Posterior vena cava (tissue), 2 donors: ENCODE measurements around the gene OR2W3. TPM values are rescaled to one million over a fixed set of nuclear protein-coding genes. Genes with fewer than 3 reads are reported as not detected.

Experiments
- DNase-seq: peaks from one replicate; pipeline ENCODE4 v3.0.0-alpha.2; 2020; ENCODE audit warnings: low spot score
- intact Hi-C, 2 donors: fragments of 100-400 bp; cut with DNase I; formaldehyde crosslinking; loops; one replicate each; pipeline versions ENCODE4 v1.14.1 to v1.14.2; 2022 to 2023
- long read RNA-seq, 2 donors: library from polyadenylated mRNA; unstranded; transcript quantifications; one replicate each; pipeline ENCODE4 v2.0.0, GENCODE V29; 2020 to 2021
- total RNA-seq, 2 donors: library from RNA; stranded (reverse); fragmentation: NEBNext Ultra II Directional; extraction: Animal tissue kit (Norgen Biotek cat#: 25700); gene quantifications; one replicate each; pipeline ENCODE4 v1.2.1, GENCODE V29; 2021
- donor health status: DM: yes; HTN: yes; CAD: no.
- donor health status: DM: yes; HTN: yes; CAD: no.

The OR2W3 gene
- total RNA-seq = 1 to 10 TPM in 1 of 2 donors, under 1 TPM in 1; 0.33 to 1.9 TPM
- long read RNA-seq, donor 1 = 0 reads
- long read RNA-seq, donor 2 = 0 reads

- intact Hi-C loops = no loop called here
- DNase-seq = no peak
Observed at GRCh38 chr1:247895163-247895637, at the start of gene OR2W3. Gene OR2W3, plus strand, starts transcription at chr1:247895587. Its CDS starts 0 bp downstream, at chr1:247895587.

DNA sequence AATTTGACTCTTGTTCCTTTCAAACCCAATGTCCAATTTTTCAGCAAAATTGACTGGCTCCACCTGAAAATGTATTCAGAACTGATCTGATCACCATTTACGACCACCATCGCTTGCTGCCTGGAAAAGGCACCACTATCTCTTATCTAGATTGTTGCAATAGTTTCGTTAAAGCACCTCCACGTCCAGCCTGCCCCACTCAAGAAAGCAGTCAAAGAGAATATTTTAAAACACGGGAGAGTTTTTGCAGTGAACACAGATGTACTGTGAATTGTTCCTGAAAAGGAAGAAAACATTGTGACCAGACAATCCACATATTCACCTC is 49.7 kb upstream of the OR2W3 start:
- intact Hi-C loops = no loop called here
- no peak for DNase-seq

DNA sequence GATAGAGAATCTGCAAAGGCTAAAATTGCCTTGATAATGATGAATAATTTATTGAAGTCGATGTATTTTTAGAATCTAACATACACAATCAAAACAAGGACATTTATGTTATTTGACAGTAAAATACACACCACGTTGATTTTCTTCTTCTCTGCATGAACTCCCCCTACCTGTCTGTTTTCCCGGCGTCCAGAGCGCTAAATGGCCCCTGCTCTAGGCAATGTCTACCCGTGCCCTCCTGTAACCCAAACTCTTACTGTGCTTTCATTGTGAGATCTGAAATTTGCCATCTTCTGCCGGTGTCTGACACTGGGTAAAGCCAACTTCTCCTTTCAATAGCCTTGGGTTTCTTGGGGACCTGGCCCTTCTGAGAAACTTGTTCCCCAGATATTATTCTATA is 47.0 kb upstream of the OR2W3 start:
- intact Hi-C loops = no loop called here

DNA sequence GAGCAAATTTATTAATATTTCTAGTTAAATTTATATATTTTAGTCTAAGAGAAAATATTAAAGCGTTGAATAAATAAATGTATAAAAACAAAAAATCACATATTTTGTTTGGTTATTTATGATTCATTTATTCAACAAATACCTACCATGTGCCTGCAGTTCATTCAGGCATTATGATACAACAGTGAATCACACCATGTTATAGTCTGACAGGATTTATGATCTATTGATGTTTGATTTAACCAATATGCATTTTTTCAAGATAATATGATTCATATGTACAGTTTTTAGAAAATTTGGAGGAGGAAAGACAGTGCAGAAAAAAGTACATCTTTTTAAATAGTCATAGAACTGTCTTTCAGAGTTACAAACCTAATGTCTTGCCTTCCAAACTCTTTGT is 45.8 kb upstream of the OR2W3 start:
- DNase-seq = no peak
- intact Hi-C loops = no loop called here

More for the DNA sequence above, 47.0 kb upstream of the OR2W3 start:
- DNase-seq = no peak

GRCh38 chr1:247854899-247855545 is 40.4 kb upstream of the OR2W3 start:
- DNase-seq = no peak
- intact Hi-C loops = no loop called here

GRCh38 chr1:247855911-247856310 is 39.5 kb upstream of the OR2W3 start:
- no peak for DNase-seq
- intact Hi-C loops = no loop called here

DNA sequence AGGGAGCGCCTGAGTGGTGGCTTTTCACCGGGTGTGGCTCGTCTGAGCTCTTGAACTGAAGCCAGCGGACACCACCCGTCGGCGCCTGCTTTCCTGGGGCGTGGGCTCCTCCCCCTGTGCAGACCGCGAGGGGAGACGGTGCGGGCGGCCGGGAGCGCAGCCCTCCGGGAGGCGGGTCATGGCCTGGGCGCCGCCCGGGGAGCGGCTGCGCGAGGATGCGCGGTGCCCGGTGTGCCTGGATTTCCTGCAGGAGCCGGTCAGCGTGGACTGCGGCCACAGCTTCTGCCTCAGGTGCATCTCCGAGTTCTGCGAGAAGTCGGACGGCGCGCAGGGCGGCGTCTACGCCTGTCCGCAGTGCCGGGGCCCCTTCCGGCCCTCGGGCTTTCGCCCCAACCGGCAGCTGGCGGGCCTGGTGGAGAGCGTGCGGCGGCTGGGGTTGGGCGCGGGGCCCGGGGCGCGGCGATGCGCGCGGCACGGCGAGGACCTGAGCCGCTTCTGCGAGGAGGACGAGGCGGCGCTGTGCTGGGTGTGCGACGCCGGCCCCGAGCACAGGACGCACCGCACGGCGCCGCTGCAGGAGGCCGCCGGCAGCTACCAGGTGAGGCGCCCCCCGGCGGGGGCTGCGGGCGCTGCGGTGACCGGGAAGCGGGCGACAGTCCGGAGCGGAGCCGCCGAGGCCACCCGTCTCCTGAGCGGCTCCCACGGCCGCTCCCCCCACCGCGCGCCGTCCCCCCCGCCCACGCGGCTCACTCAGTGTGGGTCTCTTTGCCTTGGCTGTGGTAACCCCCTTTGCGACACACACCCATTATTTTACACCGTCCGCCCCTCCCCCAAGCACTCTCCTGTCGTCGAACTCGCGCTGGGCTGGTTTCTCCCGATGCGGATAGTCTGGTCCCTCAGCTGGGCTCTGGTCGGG is 38.1 kb upstream of the OR2W3 start, which contains the start of gene TRIM58:
TSS of gene TRIM58 (plus strand) at position 119 of the 916 bp plus-strand sequence. CDS start at position 179, 60 bp downstream.
- intact Hi-C loops = no loop called here
- no peak for DNase-seq

DNA sequence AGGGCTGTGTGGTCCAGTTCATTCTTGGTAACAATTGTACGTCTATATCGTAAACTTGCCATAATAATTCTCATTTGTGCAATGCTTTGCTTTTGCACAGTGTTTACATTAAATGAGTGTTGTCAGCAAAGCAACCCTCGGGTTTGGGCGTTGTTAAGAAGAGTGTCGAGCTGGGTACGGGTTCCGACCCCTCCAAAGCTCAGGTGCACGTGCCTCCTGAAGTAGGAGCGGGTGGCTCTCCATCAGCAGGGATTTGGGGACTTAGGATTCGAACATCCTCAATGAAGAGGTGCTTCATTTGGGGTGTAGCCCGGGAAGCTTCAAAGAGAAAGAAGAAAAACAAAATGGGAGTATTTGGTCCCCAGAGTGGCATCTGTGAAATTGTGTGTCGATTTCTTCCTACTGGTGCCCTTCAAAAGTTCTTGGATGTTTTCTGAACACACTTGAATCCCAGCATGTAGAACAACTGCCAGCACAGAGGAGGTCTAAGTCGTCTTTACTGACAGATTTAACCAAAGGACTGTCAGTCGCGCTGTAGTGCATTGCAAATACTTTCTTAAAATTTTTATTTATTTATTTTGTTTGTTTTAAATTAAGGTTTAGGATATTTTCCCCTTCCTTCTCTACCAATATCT is 37.3 kb upstream of the OR2W3 start:
- intact Hi-C loops = no loop called here
- no peak for DNase-seq

DNA sequence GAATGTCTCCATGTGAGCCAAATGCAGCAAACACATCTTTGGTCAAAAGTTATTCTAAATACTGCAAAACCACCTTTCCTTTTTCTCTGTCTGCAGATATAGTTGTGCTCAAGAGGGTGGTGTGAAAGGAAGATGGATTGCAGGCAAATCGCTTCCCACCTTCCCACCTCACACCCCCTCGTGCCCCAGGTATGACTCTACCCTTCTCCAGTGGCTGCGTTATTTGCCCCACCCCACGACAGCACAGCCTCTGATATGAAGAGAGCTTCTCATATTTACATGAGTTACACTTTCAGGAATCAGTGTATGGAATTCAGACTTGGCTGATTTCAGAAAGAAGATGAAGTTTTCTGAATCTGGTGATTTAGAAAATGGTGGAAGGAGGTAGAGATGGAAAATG is 32.6 kb upstream of the OR2W3 start:
- intact Hi-C loops = no loop called here
- no peak for DNase-seq

DNA sequence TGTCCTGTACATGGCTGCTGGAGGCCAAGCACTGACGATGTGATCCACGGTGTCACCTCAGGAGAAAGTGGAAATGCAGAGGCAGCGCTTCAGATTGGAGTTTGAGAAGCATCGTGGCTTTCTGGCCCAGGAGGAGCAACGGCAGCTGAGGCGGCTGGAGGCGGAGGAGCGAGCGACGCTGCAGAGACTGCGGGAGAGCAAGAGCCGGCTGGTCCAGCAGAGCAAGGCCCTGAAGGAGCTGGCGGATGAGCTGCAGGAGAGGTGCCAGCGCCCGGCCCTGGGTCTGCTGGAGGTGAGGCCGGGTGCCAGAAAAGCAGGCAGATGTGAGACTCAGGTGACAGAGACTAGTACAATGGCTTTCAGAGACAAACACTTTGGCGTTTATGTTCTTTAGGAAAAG is 30.7 kb upstream of the OR2W3 start:
- intact Hi-C loops = no loop called here
- DNase-seq = no peak

DNA sequence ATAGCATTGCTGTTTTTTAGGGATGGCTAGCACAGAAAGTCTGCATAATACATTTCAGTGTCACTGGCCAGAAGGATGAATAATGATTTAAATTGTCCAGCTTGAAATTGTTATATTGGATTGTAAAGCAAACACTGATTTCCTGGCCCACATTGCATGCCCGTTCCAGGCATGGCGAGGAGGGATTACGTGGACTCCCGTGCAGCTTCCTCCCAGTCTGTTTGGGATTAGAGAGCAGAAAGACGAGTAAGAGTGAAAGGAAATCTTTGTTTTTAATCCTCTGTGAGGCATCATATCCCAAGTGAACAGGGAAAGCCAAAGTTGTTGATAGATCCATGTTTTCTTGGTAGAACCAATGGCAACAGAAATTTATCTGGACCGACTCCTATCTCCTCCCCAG is 30.0 kb upstream of the OR2W3 start:
- DNase-seq = no peak
- intact Hi-C loops = no loop called here

DNA sequence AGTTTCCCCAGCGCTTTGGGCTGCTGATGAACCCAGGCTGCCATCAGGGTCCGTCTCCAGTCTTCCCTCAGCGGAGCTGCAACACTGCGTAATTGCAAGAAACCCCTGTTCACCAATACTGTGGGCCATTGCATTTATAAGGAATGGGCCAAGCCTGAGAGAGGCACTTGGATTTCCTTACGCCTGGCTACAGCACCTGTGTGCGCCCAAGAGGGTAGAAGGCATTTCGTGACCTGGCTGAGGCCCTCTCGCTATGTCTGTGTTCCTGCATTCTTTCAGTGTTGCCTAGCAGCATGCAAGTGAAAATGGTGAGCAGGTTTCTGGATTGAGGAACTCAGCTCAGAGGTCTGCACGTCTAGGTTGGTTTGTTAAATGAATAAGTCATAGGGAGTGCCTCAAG is 12.0 kb upstream of the OR2W3 start:
- DNase-seq = no peak
- intact Hi-C loops = no loop called here

GRCh38 chr1:247884797-247885413 is 10.5 kb upstream of the OR2W3 start:
- intact Hi-C loops = no loop called here
- DNase-seq = no peak

GRCh38 chr1:247895976-247896375 is 589 bp downstream of the OR2W3 start:
- no peak for DNase-seq
- intact Hi-C loops = no loop called here

GRCh38 chr1:247904122-247904521 is 8.7 kb downstream of the OR2W3 start:
- intact Hi-C loops = no loop called here
- no peak for DNase-seq

- intact Hi-C loops = no loop called here
- no peak for DNase-seq
Observed at GRCh38 chr1:247905181-247905580, 9.8 kb downstream of the OR2W3 start.

DNA sequence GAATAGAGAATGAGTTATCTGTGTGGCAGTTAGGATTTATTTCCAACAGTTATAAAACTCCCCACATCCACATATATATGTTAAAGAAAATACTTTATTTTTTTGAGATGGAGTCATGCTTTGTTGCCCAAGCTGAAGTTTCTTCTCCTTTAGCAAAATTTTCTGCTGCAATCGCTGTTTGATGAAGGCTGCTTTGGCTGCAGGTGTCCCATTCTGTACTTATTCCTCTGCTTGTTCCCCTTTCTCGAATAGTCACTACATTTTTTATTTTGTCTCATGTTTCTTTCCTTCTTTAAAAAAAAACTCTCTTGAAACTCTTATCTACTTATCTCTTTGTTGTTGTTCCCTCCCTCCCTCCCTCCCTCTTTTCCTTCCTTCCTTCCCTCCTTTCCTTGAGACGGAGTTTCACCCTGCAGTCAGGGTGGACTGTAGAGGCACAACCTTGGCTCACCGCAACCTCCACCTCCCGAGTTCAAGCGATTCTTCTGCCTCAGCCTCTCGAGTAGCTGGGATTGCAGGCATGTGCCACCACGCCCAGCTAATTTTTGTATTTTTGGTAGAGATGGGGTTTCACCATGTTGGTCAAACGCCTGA is 10.6 kb downstream of the OR2W3 start:
- intact Hi-C loops = no loop called here
- DNase-seq = no peak

GRCh38 chr1:247906504-247907047 is 11.2 kb downstream of the OR2W3 start:
- DNase-seq = no peak
- intact Hi-C loops = no loop called here

- intact Hi-C loops = no loop called here
Observed at GRCh38 chr1:247908766-247909165, 13.4 kb downstream of the OR2W3 start.

More at GRCh38 chr1:247908766-247909165, 13.4 kb downstream of the OR2W3 start:
- DNase-seq = no peak
